ENCODE results near the gene SCAF4.

DNA sequence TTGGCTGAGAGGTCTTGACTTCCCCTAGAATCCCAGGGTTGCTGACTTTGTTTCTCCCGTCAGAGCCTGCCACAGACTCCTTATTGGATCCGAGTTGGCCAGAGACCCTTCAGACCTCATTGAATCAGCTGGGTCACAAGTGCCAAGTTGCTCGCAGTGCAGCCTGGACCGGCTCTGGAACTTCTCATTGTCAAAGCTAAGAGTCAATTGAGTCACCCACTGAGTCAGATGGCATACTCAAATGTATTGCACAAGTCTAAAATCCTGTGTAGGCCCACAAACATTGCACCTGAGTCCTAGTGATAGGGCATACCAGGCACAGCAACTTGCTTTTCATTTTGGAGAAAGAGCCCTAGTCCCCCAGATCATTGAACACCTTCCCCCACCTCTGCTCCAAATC lies 20.4 kb upstream of the SCAF4 start:
- TF ChIP-seq POLR2A (IDR thresholded peaks at IDR 0.05; ENCODE audit: low read depth, low read length) (no peak), TAF1 (IDR thresholded peaks at IDR 0.05; ENCODE audit: low read depth, low read length) (no peak), POLR2AphosphoS5 (IDR thresholded peaks at IDR 0.05; ENCODE audit: low read depth, low read length) (no peak), SPI1 (IDR thresholded peaks at IDR 0.05; ENCODE audit: low read depth, low read length) (no peak), POU2F2 (IDR thresholded peaks at IDR 0.05; ENCODE audit: low read depth, low read length) (no peak), PAX5 (IDR thresholded peaks at IDR 0.05; ENCODE audit: insufficient read depth, low read length, severe bottlenecking) (no peak)
